HEK293 (cell line): ENCODE measurements around the gene NINJ2.
A peak's percentile ranks its signal among the peaks of the same experiment; 100 is the strongest.

Source experiments
- CTCF ChIA-PET: fragments of 350-600 bp; formaldehyde crosslinking; extraction: SDS; loops from one replicate; lab custom pipeline; 2021; ENCODE audit warnings: antibody characterized with exemption; lab: Yijun Ruan, JAX
- POLR2A ChIA-PET: fragments of 300-600 bp; formaldehyde crosslinking; extraction: SDS; loops from one replicate; lab custom pipeline; 2020; ENCODE audit warnings: antibody characterized with exemption, inconsistent platforms; lab: Yijun Ruan, JAX
- H3K27ac ChIP-seq: fragments of 200-500 bp; sonication (Bioruptor generic); 2 replicates; pipeline ENCODE4 v1.5.1; 2014; ENCODE audit warnings: low read depth, low read length, control low read depth, inconsistent platforms; ENCODE audit errors: extremely low read depth
- H3K36me3 ChIP-seq, 2 experiments: fragments of 200-500 bp in 1 of 2; sonication (Bioruptor generic) in 1 of 2; 1 replicate in 1 of 2; 2 replicates in 1 of 2; pipeline ENCODE4 v1.5.1; 2014 to 2017; ENCODE audit warnings: inconsistent platforms in 2 of 2, low read length in 2 of 2; ENCODE audit not compliant: control insufficient read depth in 2 of 2, insufficient read depth in 1 of 2
- H3K4me1 ChIP-seq: fragments of 200-500 bp; sonication (Bioruptor generic); 2 replicates; pipeline ENCODE4 v1.5.1; 2014; ENCODE audit warnings: mild to moderate bottlenecking, low read length, inconsistent platforms; ENCODE audit not compliant: control insufficient read depth, insufficient read depth
- H3K4me3 ChIP-seq: 2 replicates; pipeline ENCODE4 v1.5.1; 2011; ENCODE audit warnings: low read depth, mild to moderate bottlenecking, control low read depth, low read length, moderate library complexity
- H3K9me3 ChIP-seq: fragments of 200-500 bp; sonication (Bioruptor generic); 2 replicates; pipeline ENCODE4 v1.5.1; 2014; ENCODE audit warnings: low read depth, low read length, inconsistent platforms; ENCODE audit not compliant: control insufficient read depth, insufficient read depth
- KLF1 ChIP-seq: fragments of 450-650 bp; formaldehyde crosslinking; IDR thresholded peaks from 2 replicates; pipeline ENCODE4 v1.5.1; 2016; ENCODE audit warnings: missing biosample characterization, missing genetic modification characterization
- MYNN ChIP-seq: fragments of 450-650 bp; formaldehyde crosslinking; IDR thresholded peaks from 2 replicates; pipeline ENCODE4 v1.5.1; 2016; ENCODE audit warnings: missing biosample characterization, missing genetic modification characterization, borderline replicate concordance
- MZF1 ChIP-seq: fragments of 450-650 bp; formaldehyde crosslinking; IDR thresholded peaks from 2 replicates; pipeline ENCODE4 v1.5.1; 2017; ENCODE audit warnings: missing biosample characterization, missing genetic modification characterization, borderline replicate concordance
- PBX3 ChIP-seq: sonication (generic); formaldehyde crosslinking; IDR thresholded peaks from 2 replicates; pipeline ENCODE4 v1.8.1; 2022; ENCODE audit warnings: mild to moderate bottlenecking, moderate library complexity, missing genetic modification reagents
- SCRT2 ChIP-seq: fragments of 450-650 bp; formaldehyde crosslinking; IDR thresholded peaks from 2 replicates; pipeline ENCODE4 v1.5.1; 2016; ENCODE audit warnings: missing biosample characterization, missing genetic modification characterization
- YY2 ChIP-seq: fragments of 450-650 bp; formaldehyde crosslinking; IDR thresholded peaks from 2 replicates; pipeline ENCODE4 v1.5.1; 2016; ENCODE audit warnings: missing biosample characterization, missing genetic modification characterization
- ZFP37 ChIP-seq: fragments of 450-650 bp; formaldehyde crosslinking; IDR thresholded peaks from 2 replicates; pipeline ENCODE4 v1.5.1; 2016; ENCODE audit warnings: missing biosample characterization, missing genetic modification characterization
- ZNF157 ChIP-seq: fragments of 450-650 bp; formaldehyde crosslinking; IDR thresholded peaks from 2 replicates; pipeline ENCODE4 v1.5.1; 2016; ENCODE audit warnings: missing biosample characterization, missing genetic modification characterization
- ZNF2 ChIP-seq: fragments of 450-650 bp; formaldehyde crosslinking; IDR thresholded peaks from 2 replicates; pipeline ENCODE4 v1.5.1; 2016; ENCODE audit warnings: missing biosample characterization, missing genetic modification characterization
- ZNF223 ChIP-seq: fragments of 450-650 bp; formaldehyde crosslinking; IDR thresholded peaks from 2 replicates; pipeline ENCODE4 v1.5.1; 2016; ENCODE audit warnings: missing biosample characterization, missing genetic modification characterization
- ZNF366 ChIP-seq: fragments of 450-650 bp; formaldehyde crosslinking; conservative IDR thresholded peaks from 2 replicates; pipeline ENCODE4 v1.5.1; 2016; ENCODE audit warnings: missing biosample characterization, missing genetic modification characterization
- ZNF423 ChIP-seq: fragments of 450-650 bp; formaldehyde crosslinking; IDR thresholded peaks from 2 replicates; pipeline ENCODE4 v1.5.1; 2016; ENCODE audit warnings: missing biosample characterization, missing genetic modification characterization
- ZNF48 ChIP-seq: fragments of 450-650 bp; formaldehyde crosslinking; IDR thresholded peaks from 2 replicates; pipeline ENCODE4 v1.5.1; 2016; ENCODE audit warnings: missing biosample characterization, missing genetic modification characterization
- ZNF555 ChIP-seq: fragments of 450-650 bp; formaldehyde crosslinking; conservative IDR thresholded peaks from 2 replicates; pipeline ENCODE4 v1.5.1; 2017; ENCODE audit warnings: missing biosample characterization, mild to moderate bottlenecking, missing genetic modification characterization, inconsistent platforms
- ZNF596 ChIP-seq: fragments of 450-650 bp; IDR thresholded peaks from 2 replicates; pipeline ENCODE4 v1.5.0; 2018; ENCODE audit warnings: missing biosample characterization, mild to moderate bottlenecking, missing genetic modification characterization, moderate library complexity
- ZNF610 ChIP-seq: fragments of 450-650 bp; formaldehyde crosslinking; IDR thresholded peaks from 2 replicates; pipeline ENCODE4 v1.5.1; 2016; ENCODE audit warnings: missing biosample characterization, missing genetic modification characterization, borderline replicate concordance
- ZNF791 ChIP-seq: fragments of 450-650 bp; formaldehyde crosslinking; IDR thresholded peaks from 2 replicates; pipeline ENCODE4 v1.5.1; 2016; ENCODE audit warnings: missing biosample characterization, missing genetic modification characterization
- TF ChIP-seq, protein P1 (sequence below): fragments of 450-650 bp; formaldehyde crosslinking; IDR thresholded peaks from 2 replicates; pipeline ENCODE4 v1.5.1; 2016; ENCODE audit warnings: missing biosample characterization, missing genetic modification characterization
- TF ChIP-seq, protein P2 (sequence below): fragments of 450-650 bp; IDR thresholded peaks from 2 replicates; pipeline ENCODE4 v1.5.1; 2018; ENCODE audit warnings: missing biosample characterization, missing genetic modification characterization
- TF ChIP-seq, protein P3 (sequence below): IDR thresholded peaks from 2 replicates; pipeline ENCODE4 v1.6.1; 2011; ENCODE audit warnings: mild to moderate bottlenecking, low read depth, low read length, borderline replicate concordance

NINJ2 gene

DNA sequence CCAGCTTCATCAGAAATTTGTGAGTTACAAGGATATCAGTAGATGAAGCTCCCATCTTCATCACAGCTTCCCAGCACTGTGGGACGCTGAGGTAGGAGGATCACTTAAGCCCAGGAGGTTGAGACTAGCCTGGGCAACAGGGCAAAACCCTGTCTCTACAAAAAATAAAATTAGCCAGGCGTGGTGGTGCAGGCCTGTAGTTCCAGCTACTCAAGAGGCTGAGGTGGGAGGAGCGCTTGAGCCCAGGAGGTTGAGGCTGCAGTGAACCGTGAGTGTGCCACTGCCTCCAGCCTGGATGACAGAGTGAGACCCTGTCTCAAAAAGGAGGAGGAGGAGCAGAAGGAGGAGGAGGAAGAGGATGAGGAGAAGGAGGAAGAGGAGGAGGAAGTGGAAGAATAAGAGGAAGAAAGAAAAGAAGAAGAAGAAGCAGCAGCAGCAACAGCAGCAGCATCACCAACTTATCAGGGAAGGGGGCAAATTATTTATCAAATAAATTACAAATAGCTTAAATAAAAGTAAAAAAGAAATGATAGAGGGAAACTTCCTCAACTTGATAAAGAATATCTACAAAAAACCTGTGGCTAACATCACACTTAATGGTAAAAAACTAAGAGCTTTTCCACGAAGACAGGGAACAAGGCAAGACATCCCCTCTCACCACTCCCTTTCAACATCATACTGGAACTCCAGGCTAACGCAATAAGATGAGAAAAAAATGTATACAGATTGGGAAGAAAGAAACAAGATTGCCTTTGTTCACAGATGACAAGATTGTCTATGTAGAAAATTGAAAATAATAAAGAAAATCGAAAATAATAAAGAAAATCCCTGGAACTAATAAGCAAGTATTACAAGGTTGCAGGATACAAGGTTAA is 69.6 kb downstream of the NINJ2 start (continued):
- TF ChIP-seq, protein P1, sequence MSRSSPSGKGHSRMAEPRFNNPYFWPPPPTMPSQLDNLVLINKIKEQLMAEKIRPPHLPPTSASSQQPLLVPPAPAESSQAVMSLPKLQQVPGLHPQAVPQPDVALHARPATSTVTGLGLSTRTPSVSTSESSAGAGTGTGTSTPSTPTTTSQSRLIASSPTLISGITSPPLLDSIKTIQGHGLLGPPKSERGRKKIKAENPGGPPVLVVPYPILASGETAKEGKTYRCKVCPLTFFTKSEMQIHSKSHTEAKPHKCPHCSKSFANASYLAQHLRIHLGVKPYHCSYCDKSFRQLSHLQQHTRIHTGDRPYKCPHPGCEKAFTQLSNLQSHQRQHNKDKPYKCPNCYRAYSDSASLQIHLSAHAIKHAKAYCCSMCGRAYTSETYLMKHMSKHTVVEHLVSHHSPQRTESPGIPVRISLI, result no peak
- TF ChIP-seq ZNF366 (tag by site-specific recombination), result 0 out of 2 replicates have a peak, but pooled peaks have one; percentile 20
- TF ChIP-seq, protein P2, sequence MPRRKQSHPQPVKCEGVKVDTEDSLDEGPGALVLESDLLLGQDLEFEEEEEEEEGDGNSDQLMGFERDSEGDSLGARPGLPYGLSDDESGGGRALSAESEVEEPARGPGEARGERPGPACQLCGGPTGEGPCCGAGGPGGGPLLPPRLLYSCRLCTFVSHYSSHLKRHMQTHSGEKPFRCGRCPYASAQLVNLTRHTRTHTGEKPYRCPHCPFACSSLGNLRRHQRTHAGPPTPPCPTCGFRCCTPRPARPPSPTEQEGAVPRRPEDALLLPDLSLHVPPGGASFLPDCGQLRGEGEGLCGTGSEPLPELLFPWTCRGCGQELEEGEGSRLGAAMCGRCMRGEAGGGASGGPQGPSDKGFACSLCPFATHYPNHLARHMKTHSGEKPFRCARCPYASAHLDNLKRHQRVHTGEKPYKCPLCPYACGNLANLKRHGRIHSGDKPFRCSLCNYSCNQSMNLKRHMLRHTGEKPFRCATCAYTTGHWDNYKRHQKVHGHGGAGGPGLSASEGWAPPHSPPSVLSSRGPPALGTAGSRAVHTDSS, result peak; percentile 78
- TF ChIP-seq ZNF791 (tag by site-specific recombination), result no peak
- no peak for TF ChIP-seq ZNF555 (tag by site-specific recombination)
- no peak for TF ChIP-seq KLF1 (tag by site-specific recombination)
- no peak for TF ChIP-seq YY2 (tag by site-specific recombination)
- no peak for TF ChIP-seq ZNF48 (tag by site-specific recombination)
- TF ChIP-seq, protein P3, sequence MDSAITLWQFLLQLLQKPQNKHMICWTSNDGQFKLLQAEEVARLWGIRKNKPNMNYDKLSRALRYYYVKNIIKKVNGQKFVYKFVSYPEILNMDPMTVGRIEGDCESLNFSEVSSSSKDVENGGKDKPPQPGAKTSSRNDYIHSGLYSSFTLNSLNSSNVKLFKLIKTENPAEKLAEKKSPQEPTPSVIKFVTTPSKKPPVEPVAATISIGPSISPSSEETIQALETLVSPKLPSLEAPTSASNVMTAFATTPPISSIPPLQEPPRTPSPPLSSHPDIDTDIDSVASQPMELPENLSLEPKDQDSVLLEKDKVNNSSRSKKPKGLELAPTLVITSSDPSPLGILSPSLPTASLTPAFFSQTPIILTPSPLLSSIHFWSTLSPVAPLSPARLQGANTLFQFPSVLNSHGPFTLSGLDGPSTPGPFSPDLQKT, result no peak
- 0 out of 2 replicates have a peak, but pooled peaks have one; percentile 14 for TF ChIP-seq ZNF223 (tag by site-specific recombination)
- TF ChIP-seq SCRT2 (tag by site-specific recombination), result no peak
- TF ChIP-seq ZFP37, result no peak
- no peak for TF ChIP-seq ZNF2 (tag by site-specific recombination)
- no peak for TF ChIP-seq ZNF596
- no peak for TF ChIP-seq PBX3
- TF ChIP-seq ZNF157 (tag by site-specific recombination), result no peak

DNA sequence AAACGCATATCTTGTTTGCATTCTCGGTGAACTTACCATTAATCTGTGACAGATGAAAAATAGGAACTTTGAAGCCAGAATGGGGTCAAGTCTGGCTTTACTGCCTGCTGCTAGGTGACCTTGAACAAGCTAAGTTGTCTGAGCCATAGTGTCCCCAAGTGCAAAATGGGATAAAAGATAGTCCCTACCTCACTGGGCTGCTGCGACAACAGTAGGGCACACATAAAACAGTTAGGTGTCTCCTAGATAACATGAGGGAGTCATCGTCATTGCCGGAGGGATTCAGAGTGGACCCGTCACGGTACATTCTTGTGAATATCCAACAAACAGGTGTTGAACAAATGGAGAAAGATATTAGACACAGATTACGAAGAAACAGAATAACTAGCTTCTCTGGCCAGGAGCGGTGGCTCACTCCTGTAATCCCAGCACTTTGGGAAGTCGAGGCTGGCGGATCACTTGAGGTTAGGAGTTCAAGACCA is 71.2 kb downstream of the NINJ2 start:
- Histone ChIP-seq H3K36me3 (no peaks in the 10 kb centered on the region), H3K9me3 (no peaks in the 10 kb centered on the region), H3K4me3 (no peak overlapping the region), H3K27ac (no peak overlapping the region), H3K4me1 (no peaks in the 10 kb centered on the region)
- TF ChIP-seq ZNF423 (tag by site-specific recombination) (no peak), ZNF610 (tag by site-specific recombination) (no peak), SCRT2 (tag by site-specific recombination) (no peak), MZF1 (tag by site-specific recombination) (no peak), MYNN (no peak)
- TF ChIP-seq, protein P1, result no peak
- ChIA-PET POLR2A (no interaction called here), CTCF (no interaction called here)
